GM12891 (cell line): ENCODE results near the gene PPP2R1B.
"Not testable (repeated sequence)": the region's sequence is repeated elsewhere in the genome, so short reads cannot be mapped to it uniquely, and the experiment has no call there.

Experiments used
- DNase-seq: peaks from one replicate; pipeline ENCODE4 v3.0.0; 2011; ENCODE audit warnings: low spot score; ENCODE audit not compliant: insufficient read length
- FAIRE-seq: peaks from 2 replicates; lab custom pipeline; 2011; peaks lifted over from hg19 to GRCh38; lab: Jason Lieb, UNC
- PAX5 ChIP-seq: IDR thresholded peaks from 2 replicates; pipeline ENCODE4 v1.6.1; 2011; ENCODE audit warnings: low read length, moderate library complexity, mild to moderate bottlenecking; ENCODE audit not compliant: insufficient read depth, severe bottlenecking
- POLR2A ChIP-seq: IDR thresholded peaks from 2 replicates; pipeline ENCODE4 v1.6.1; 2011; ENCODE audit warnings: low read depth, low read length, control low read depth
- POLR2AphosphoS5 ChIP-seq: IDR thresholded peaks from 2 replicates; pipeline ENCODE4 v1.6.1; 2011; ENCODE audit warnings: low read depth, low read length, control low read depth
- POU2F2 ChIP-seq: IDR thresholded peaks from 2 replicates; pipeline ENCODE4 v1.6.1; 2011; ENCODE audit warnings: low read depth, mild to moderate bottlenecking, control low read depth, low read length, moderate library complexity
- SPI1 ChIP-seq: IDR thresholded peaks from 2 replicates; pipeline ENCODE4 v1.6.1; 2011; ENCODE audit warnings: low read depth, low read length, control low read depth
- TAF1 ChIP-seq: IDR thresholded peaks from 2 replicates; pipeline ENCODE4 v1.6.1; 2011; ENCODE audit warnings: low read depth, low read length, control low read depth

Gene PPP2R1B

DNA sequence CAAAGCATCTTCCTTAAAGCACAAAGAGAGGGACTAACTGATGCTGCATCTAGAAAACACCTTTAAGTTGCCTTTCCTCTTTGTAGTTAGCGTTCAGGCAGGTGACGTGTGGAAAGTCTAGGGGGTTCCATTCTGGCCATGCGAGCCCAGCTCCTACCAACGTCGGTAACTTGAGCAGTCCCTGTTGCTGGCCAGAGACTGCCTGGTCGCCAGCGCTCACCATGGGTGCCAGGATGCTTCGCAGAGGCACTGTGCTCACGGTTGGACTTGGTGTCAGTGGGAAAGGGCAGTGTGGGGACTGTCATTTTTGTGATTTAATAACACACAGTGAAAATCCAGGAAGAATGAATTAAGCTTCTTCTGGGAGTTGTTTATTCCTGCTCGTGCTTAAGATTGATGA, 40.6 kb downstream of the PPP2R1B start:
- FAIRE-seq (no peak), DNase-seq (no peak)
- TF ChIP-seq TAF1 (no peak), POLR2A (no peak), POU2F2 (no peak), PAX5 (no peak), POLR2AphosphoS5 (no peak), SPI1 (no peak)

DNA sequence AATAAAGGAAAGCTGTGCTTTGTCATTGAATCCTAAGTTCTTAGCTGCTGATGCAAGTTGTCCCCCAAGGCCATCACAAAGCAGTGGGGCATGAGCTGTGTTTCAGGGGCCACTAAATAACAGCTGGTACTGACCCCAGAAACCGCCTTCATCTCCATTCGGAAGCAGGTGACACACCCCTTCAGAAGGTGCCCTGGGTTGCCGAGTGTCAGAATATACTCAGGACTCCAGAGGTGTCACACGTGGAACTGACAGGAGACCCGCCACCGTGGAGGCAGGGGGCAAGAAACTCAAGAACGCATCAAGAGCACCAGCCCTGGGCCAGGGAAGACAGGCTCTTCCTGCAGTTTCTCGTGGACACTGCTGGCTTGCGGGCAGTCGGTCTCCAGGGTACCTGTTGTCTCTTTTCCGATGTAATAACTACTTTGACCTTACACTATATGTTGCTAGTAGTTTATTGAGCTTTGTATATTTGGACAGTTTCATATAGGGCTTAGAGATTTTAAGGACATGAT, 41.5 kb downstream of the PPP2R1B start:
- FAIRE-seq (no peak), DNase-seq (no peak)
- TF ChIP-seq POLR2A (no peak), POLR2AphosphoS5 (no peak), SPI1 (no peak), TAF1 (no peak), PAX5 (no peak), POU2F2 (no peak)

DNA sequence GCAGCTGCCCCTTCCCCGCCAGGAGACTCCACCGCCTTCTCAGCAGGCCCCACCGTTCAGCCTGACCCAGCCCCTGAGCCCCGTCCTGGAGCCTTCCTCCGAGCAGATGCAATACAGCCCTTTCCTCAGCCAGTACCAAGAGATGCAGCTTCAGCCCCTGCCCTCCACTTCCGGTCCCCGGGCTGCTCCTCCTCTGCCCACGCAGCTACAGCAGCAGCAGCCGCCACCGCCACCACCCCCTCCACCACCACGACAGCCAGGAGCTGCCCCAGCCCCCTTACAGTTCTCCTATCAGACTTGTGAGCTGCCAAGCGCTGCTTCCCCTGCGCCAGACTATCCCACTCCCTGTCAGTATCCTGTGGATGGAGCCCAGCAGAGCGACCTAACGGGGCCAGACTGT, 42.6 kb downstream of the PPP2R1B start:
- no peak for FAIRE-seq
- no peak for TF ChIP-seq TAF1
- TF ChIP-seq POU2F2: no peak
- TF ChIP-seq POLR2AphosphoS5: no peak
- no peak for DNase-seq

- TF ChIP-seq POLR2A (no peak), TAF1 (no peak), POU2F2 (no peak), SPI1 (no peak), PAX5 (no peak), POLR2AphosphoS5 (no peak)
- no peak for FAIRE-seq
Measured at GRCh38 chr11:111722501-111722900, 43.7 kb downstream of the PPP2R1B start.

GRCh38 chr11:111720801-111721494, 45.2 kb downstream of the PPP2R1B start:
- no peak for DNase-seq
- FAIRE-seq: no peak
- TF ChIP-seq TAF1 (no peak), POLR2A (no peak), PAX5 (no peak), POLR2AphosphoS5 (no peak), POU2F2 (no peak), SPI1 (no peak)

More at GRCh38 chr11:111722501-111722900, 43.7 kb downstream of the PPP2R1B start:
- no peak for DNase-seq

DNA sequence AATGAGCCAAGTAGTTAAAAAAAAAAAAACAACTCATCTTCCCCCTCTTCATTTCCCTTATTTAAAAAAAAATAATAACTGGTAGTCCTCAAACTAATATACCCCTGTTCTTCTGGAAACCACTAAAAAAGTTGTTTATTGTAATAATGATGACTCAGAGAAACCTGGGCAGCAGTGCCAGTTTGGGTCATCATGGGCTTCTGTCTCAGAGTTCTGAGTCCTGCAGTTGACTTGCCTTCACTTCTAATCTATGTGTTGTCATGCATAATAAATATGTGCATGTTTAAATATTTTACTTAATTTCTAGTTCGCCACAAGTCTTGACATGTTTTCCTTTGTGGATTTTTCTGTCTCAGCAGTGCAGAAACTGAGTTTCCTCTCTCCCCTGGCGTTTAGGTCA, 46.8 kb downstream of the PPP2R1B start:
- no peak for DNase-seq
- FAIRE-seq: no peak
- TF ChIP-seq TAF1: no peak
- no peak for TF ChIP-seq SPI1
- TF ChIP-seq PAX5: no peak
- no peak for TF ChIP-seq POLR2AphosphoS5
- no peak for TF ChIP-seq POLR2A
- no peak for TF ChIP-seq POU2F2

GRCh38 chr11:111718859-111719258, 47.3 kb downstream of the PPP2R1B start:
- FAIRE-seq (no peak), DNase-seq (no peak)
- TF ChIP-seq PAX5 (no peak), POLR2AphosphoS5 (no peak), POLR2A (no peak), POU2F2 (no peak), SPI1 (no peak), TAF1 (no peak)

DNA sequence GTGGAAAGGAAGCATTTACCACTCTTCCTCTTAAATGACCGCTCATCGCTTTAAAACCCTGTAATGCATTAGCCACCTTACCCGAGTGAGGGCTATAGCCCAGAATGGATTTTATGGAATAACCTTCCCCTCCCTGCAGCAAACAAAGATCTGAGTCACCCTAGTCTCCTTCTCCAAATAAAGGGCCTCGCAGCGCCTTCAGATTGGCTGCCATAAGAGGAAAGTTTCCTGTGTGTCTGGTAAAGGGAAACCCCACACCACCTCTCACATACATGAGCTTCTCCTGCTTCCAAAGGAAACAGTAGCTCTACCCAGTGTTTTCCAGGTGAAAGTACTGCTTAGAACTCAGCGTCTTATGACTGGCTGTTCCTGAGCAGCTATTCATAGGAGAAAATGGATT, 47.8 kb downstream of the PPP2R1B start:
- TF ChIP-seq SPI1 (no peak), POU2F2 (no peak), POLR2AphosphoS5 (no peak), POLR2A (no peak), PAX5 (no peak), TAF1 (no peak)
- no peak for FAIRE-seq
- no peak for DNase-seq

- FAIRE-seq, DNase-seq: not testable (repeated sequence)
Measured at GRCh38 chr11:111717660-111718059, 48.5 kb downstream of the PPP2R1B start.

DNA sequence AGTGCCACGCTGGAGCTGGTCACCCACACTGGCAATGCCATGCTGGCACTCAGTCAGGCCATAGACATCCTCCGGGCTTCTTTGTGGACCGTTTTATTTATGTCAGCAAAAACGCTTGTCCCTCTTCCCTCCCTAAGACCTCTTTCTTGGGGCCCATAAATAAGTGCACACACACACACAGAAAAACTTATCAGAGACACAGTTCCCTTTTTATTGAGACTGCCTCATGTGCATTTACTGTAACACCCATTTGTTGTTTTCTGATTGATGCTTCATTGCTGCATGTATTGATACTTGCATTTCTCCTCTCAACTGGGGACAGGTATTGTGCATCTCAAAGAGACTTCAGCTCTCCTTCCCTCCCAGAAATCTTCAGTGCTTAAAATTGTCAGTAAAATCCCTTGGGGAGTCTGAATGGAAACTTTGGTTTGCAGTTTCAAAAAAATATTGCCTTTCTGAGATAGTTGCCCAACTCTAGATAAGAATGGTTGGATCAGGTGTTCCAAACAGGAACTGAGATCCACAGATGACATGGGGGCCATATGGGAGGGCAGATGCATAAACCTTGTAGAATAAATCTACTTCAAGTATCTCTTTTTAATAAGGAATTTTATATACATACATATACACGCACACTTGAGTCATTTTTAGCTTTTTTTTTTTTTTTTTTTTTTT, 50.9 kb downstream of the PPP2R1B start:
- DNase-seq (no peak), FAIRE-seq (no peak)
- TF ChIP-seq POLR2AphosphoS5 (no peak), SPI1 (peak; percentile 45; the same call in 1 of the 2 replicates)
